NB4 (cell line): Measurements from ENCODE around the gene PPFIA2.

Experiments
- CTCF ChIP-seq: IDR thresholded peaks from one replicate; pipeline ENCODE4 v1.5.1; 2012; ENCODE audit warnings: low read depth, low read length
- POLR2A ChIP-seq: IDR thresholded peaks from 2 replicates; pipeline ENCODE4 v1.6.1; 2011; ENCODE audit warnings: mild to moderate bottlenecking; ENCODE audit not compliant: insufficient read length; ENCODE audit errors: extremely low read depth

DNA sequence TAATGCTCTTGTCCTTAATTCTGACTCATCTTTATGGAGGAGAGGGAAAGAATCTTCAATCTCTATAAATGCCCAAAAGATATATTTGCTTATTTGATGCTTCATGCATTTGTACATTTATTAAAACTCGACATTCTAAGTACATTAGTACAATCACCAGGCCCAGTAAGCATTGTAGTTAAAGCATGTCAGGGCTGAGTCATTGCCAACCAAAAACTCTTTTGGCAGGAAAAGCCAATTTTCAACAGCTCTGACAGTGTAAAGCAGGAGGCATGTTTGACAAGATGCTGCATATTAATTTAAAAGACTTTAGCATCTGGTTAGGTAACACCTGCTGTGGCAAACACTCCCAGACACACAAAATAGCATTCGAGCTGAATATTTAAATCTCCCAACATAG is 290.9 kb downstream of the PPFIA2 start:
- TF ChIP-seq CTCF: no peak
- TF ChIP-seq POLR2A: no peak
